ENCODE measurements around the gene PROSER2.

Gene PROSER2

GRCh38 chr10:11846542-11846941, 23.4 kb downstream of the PROSER2 start:
- Histone ChIP-seq H3K4me3 (ENCODE audit: low read length) (no peak overlapping the region), H3F3A (ENCODE audit: insufficient read depth, low read length) (no peaks in the 10 kb centered on the region), H3K9ac (ENCODE audit: low read length) (no peak overlapping the region), H2AFZ (ENCODE audit: low read length) (no peak overlapping the region), H3K27ac (ENCODE audit: low read length) (no peak overlapping the region), H3K9me3 (replicated peaks; ENCODE audit: insufficient read depth, low read length) (no peaks in the 10 kb centered on the region), H3K9me2 (replicated peaks; ENCODE audit: insufficient read depth, low read length) (no peaks in the 10 kb centered on the region), H3K4me2 (ENCODE audit: low read depth, low read length) (no peak overlapping the region), H3K36me3 (replicated peaks; ENCODE audit: insufficient read depth, low read length) (no peaks in the 10 kb centered on the region), H3K27me3 (replicated peaks; ENCODE audit: insufficient read depth, low read length) (no peaks in the 10 kb centered on the region), H3K79me2 (ENCODE audit: low read length) (no peaks in the 10 kb centered on the region), H4K20me1 (ENCODE audit: insufficient read depth, low read length) (no peaks in the 10 kb centered on the region), H3K4me1 (ENCODE audit: low read length) (no peaks in the 10 kb centered on the region)
- no peak for DNase-seq
- TF ChIP-seq EZH2 (optimal IDR thresholded peaks at IDR 0.05; ENCODE audit: low read depth, low read length) = no peak
- TF ChIP-seq, protein P1, sequence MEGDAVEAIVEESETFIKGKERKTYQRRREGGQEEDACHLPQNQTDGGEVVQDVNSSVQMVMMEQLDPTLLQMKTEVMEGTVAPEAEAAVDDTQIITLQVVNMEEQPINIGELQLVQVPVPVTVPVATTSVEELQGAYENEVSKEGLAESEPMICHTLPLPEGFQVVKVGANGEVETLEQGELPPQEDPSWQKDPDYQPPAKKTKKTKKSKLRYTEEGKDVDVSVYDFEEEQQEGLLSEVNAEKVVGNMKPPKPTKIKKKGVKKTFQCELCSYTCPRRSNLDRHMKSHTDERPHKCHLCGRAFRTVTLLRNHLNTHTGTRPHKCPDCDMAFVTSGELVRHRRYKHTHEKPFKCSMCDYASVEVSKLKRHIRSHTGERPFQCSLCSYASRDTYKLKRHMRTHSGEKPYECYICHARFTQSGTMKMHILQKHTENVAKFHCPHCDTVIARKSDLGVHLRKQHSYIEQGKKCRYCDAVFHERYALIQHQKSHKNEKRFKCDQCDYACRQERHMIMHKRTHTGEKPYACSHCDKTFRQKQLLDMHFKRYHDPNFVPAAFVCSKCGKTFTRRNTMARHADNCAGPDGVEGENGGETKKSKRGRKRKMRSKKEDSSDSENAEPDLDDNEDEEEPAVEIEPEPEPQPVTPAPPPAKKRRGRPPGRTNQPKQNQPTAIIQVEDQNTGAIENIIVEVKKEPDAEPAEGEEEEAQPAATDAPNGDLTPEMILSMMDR (IDR thresholded peaks at IDR 0.05; ENCODE audit: low read length) = no peak
- no peak for TF ChIP-seq EZH2phosphoT487 (IDR thresholded peaks at IDR 0.05; ENCODE audit: low read length)

DNA sequence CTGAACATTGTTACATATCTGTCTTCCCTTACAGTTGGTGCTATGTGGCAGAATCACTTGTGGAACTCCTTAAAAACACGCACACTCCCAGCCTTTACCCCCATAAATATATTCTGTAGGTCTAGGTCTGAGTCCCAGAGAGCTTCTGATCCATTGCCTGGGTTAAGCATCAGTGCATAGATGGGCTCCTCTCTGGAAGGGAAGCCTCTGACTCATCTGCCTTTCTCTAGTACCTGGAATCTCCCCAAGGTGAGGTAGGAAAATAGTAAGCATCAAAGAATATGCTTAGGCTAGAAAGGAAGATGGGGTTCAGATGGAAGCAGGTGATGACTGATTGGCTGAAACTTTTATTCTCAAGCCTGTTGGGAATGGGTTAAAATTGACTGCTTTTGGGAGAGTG, 26.1 kb downstream of the PROSER2 start:
- Histone ChIP-seq H3K4me3 (ENCODE audit: low read length) (no peak overlapping the region), H3K79me2 (ENCODE audit: low read length) (no peaks in the 10 kb centered on the region), H4K20me1 (ENCODE audit: insufficient read depth, low read length) (no peaks in the 10 kb centered on the region), H3F3A (ENCODE audit: insufficient read depth, low read length) (no peaks in the 10 kb centered on the region), H3K9me3 (replicated peaks; ENCODE audit: insufficient read depth, low read length) (no peaks in the 10 kb centered on the region), H3K4me1 (ENCODE audit: low read length) (no peaks in the 10 kb centered on the region), H3K9me2 (replicated peaks; ENCODE audit: insufficient read depth, low read length) (no peaks in the 10 kb centered on the region), H3K9ac (ENCODE audit: low read length) (no peak overlapping the region), H3K27me3 (replicated peaks; ENCODE audit: insufficient read depth, low read length) (peaks cover 7% of the 10 kb centered on the region; the same call in 1 of the 2 replicates), H3K36me3 (replicated peaks; ENCODE audit: insufficient read depth, low read length) (no peaks in the 10 kb centered on the region), H3K27ac (ENCODE audit: low read length) (no peak overlapping the region), H3K4me2 (ENCODE audit: low read depth, low read length) (no peak overlapping the region), H2AFZ (ENCODE audit: low read length) (no peak overlapping the region)
- TF ChIP-seq EZH2phosphoT487 (IDR thresholded peaks at IDR 0.05; ENCODE audit: low read length) (no peak), EZH2 (optimal IDR thresholded peaks at IDR 0.05; ENCODE audit: low read depth, low read length) (no peak)
- TF ChIP-seq, protein P1 (IDR thresholded peaks at IDR 0.05; ENCODE audit: low read length) = no peak
- no peak for DNase-seq

DNA sequence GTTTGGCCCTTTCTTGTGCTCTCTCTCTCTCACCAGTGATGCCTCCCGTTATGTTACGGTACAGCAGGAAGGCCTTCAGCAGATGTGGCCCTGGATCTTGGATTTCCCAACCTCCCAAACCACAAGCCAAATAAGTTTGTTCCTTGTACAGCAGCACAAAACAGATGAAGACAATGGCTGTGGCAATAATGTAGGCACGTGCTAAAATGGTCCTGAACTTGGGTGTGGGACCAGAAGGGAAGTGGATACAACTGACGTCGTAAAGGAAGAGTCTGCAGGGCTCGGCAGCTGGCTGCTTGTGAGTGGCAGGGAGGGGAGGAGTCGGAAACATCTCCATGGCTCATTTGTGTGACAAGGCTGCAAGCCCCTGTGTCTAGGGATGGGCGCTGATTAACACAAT, 26.8 kb downstream of the PROSER2 start:
- Histone ChIP-seq H3K79me2 (ENCODE audit: low read length) (no peaks in the 10 kb centered on the region), H3K9ac (ENCODE audit: low read length) (no peak overlapping the region), H3K27me3 (replicated peaks; ENCODE audit: insufficient read depth, low read length) (peaks cover 7% of the 10 kb centered on the region; the same call in 1 of the 2 replicates), H3K9me3 (replicated peaks; ENCODE audit: insufficient read depth, low read length) (no peaks in the 10 kb centered on the region), H3K36me3 (replicated peaks; ENCODE audit: insufficient read depth, low read length) (no peaks in the 10 kb centered on the region), H3K27ac (ENCODE audit: low read length) (no peak overlapping the region), H3F3A (ENCODE audit: insufficient read depth, low read length) (no peaks in the 10 kb centered on the region), H2AFZ (ENCODE audit: low read length) (no peak overlapping the region), H3K4me1 (ENCODE audit: low read length) (no peaks in the 10 kb centered on the region), H3K4me3 (ENCODE audit: low read length) (no peak overlapping the region), H3K9me2 (replicated peaks; ENCODE audit: insufficient read depth, low read length) (no peaks in the 10 kb centered on the region), H3K4me2 (ENCODE audit: low read depth, low read length) (no peak overlapping the region), H4K20me1 (ENCODE audit: insufficient read depth, low read length) (no peaks in the 10 kb centered on the region)
- TF ChIP-seq, protein P1 (IDR thresholded peaks at IDR 0.05; ENCODE audit: low read length) = no peak
- no peak for TF ChIP-seq EZH2phosphoT487 (IDR thresholded peaks at IDR 0.05; ENCODE audit: low read length)
- TF ChIP-seq EZH2 (optimal IDR thresholded peaks at IDR 0.05; ENCODE audit: low read depth, low read length) = no peak
- DNase-seq = no peak

Measured in MM.1S (cell line).